ENCODE results near the gene ACOX3. TPM values are rescaled to one million over a fixed set of nuclear protein-coding genes. Genes with fewer than 3 reads are reported as not detected.

The ACOX3 gene
- total and polyA plus RNA-seq, 2 of the 8 experiments (the other 6 are each of a cell fraction or from before 2014, with no cell fraction given): 2.5 to 9.9 TPM

GRCh38 chr4:8336412-8337075 is 104.0 kb downstream of the ACOX3 start:
- DNase-seq (ENCODE audit: low read depth in 1 of 2, low spot score in 2 of 2) (peak in 1 of 2 experiments; percentile 10), FAIRE-seq (no peak)
- H3K79me2 ChIP-seq (ENCODE audit: control insufficient read depth in 1 of 2, insufficient read depth in 2 of 2, low read length in 2 of 2): no peaks in the 10 kb centered on the region
- H3K56ac ChIP-seq (replicated peaks; ENCODE audit: insufficient read length, low read depth, low read length): no peak overlapping the region
- no peak overlapping the region for H3K23ac ChIP-seq (ENCODE audit: insufficient read length)
- H3K4ac ChIP-seq (replicated peaks; ENCODE audit: insufficient read length, low read depth, low read length): no peak overlapping the region
- H3K9me3 ChIP-seq (ENCODE audit: insufficient read depth in 2 of 2, low read depth in 1 of 2, low read length in 1 of 2): peaks cover 0 to 4% of the 10 kb centered on the region in 2 experiments; a peak in 1 of 4 replicates
- H4K20me1 ChIP-seq (replicated peaks in 1 of 2; ENCODE audit: control insufficient read depth in 1 of 2, insufficient read depth in 2 of 2, low read length in 2 of 2): no peaks in the 10 kb centered on the region
- H4K8ac ChIP-seq (ENCODE audit: extremely low read depth, insufficient read depth, low read length): no peak overlapping the region
- H2AK5ac ChIP-seq (ENCODE audit: low read depth, low read length): no peak overlapping the region
- H3K4me2 ChIP-seq (ENCODE audit: insufficient read depth in 1 of 2, low read depth in 2 of 2, low read length in 2 of 2): no peak overlapping the region
- no peak overlapping the region for H3K14ac ChIP-seq (ENCODE audit: insufficient read length)
- 0 out of 7 replicates have a peak, but pooled peaks cover 0 to 2% (median 0%) of the 10 kb centered on the region in 4 experiments for H3K4me1 ChIP-seq (replicated peaks in 1 of 4; ENCODE audit: control insufficient read depth in 3 of 4, insufficient read depth in 4 of 4, low read length in 3 of 4)
- H4K91ac ChIP-seq (replicated peaks; ENCODE audit: insufficient read length, low read length): no peak overlapping the region
- no peaks in the 10 kb centered on the region for H3K36me3 ChIP-seq (ENCODE audit: control insufficient read depth in 2 of 4, insufficient read depth in 4 of 4, low read length in 3 of 4)
- H3K27ac ChIP-seq (ENCODE audit: low read depth, low read length): no peak overlapping the region
- no peak overlapping the region for H3K18ac ChIP-seq (ENCODE audit: extremely low read depth, low read length)
- no peak for TF ChIP-seq EZH2 (IDR thresholded peaks at IDR 0.05; ENCODE audit: low read depth, low read length, severe bottlenecking)
- no peak for TF ChIP-seq CEBPB (IDR thresholded peaks at IDR 0.05; ENCODE audit: low read depth, low read length)
- TF ChIP-seq GABPA (IDR thresholded peaks at IDR 0.05; ENCODE audit: borderline replicate concordance, insufficient read depth, low read length): no peak
- TF ChIP-seq BACH1 (IDR thresholded peaks at IDR 0.05; ENCODE audit: low read length): no peak
- no peak for TF ChIP-seq HDAC6 (IDR thresholded peaks at IDR 0.05; ENCODE audit: low read depth, low read length)
- no peak for TF ChIP-seq KDM1A (IDR thresholded peaks at IDR 0.05; ENCODE audit: borderline replicate concordance, low read length)
- TF ChIP-seq CBX5 (IDR thresholded peaks at IDR 0.05; ENCODE audit: low read depth, low read length): no peak
- TF ChIP-seq SP2 (IDR thresholded peaks at IDR 0.05; ENCODE audit: low read length): no peak
- no peak overlapping the region for H2BK120ac ChIP-seq (replicated peaks; ENCODE audit: low read depth, low read length)
- no peak overlapping the region for H4K5ac ChIP-seq (ENCODE audit: insufficient read length, low read depth, low read length)
- no peak overlapping the region for H2BK5ac ChIP-seq (ENCODE audit: low read depth, low read length)
- 87% methylated on average over 7 of the region's 7 CpGs; no CpG with 5 or more reads in 1 of the 2 experiments for WGBS, 2 experiments (ENCODE audit: extremely low coverage in 1 of 2, insufficient coverage in 1 of 2, insufficient read length in 1 of 2, insufficient replicate concordance in 2 of 2, low coverage in 1 of 2, low lambda C conversion rate in 2 of 2, missing lambda C conversion rate in 1 of 2)
- H3K23me2 ChIP-seq (ENCODE audit: low read depth, low read length): no peaks in the 10 kb centered on the region
- no peak overlapping the region for H3K9ac ChIP-seq (replicated peaks in 1 of 4; ENCODE audit: extremely low read depth in 1 of 4, low read depth in 3 of 4, low read length in 3 of 4)
- H3K4me3 ChIP-seq (ENCODE audit: extremely low read depth in 1 of 4, insufficient read depth in 2 of 4, low read depth in 3 of 4, low read length in 4 of 4): no peak overlapping the region
- no peak overlapping the region for H2BK20ac ChIP-seq (ENCODE audit: low read length)
- no peaks in the 10 kb centered on the region for H3K79me1 ChIP-seq (ENCODE audit: low read depth, low read length)
- no peaks in the 10 kb centered on the region for H3K27me3 ChIP-seq (replicated peaks in 1 of 4; ENCODE audit: control insufficient read depth in 3 of 4, extremely low read depth in 1 of 4, insufficient read depth in 3 of 4, low read length in 3 of 4)
- H2BK15ac ChIP-seq (ENCODE audit: low read length): no peak overlapping the region
- POLR2A ChIA-PET (ENCODE audit: partially characterized antibody): no interaction called here
- no peak overlapping the region for H2AFZ ChIP-seq (ENCODE audit: low read length)
- no peak overlapping the region for H2BK12ac ChIP-seq (ENCODE audit: low read depth, low read length)
- CTCF ChIA-PET (ENCODE audit: partially characterized antibody): no interaction called here
